ENCODE results near the gene AUNIP.
A peak's percentile ranks its signal among the peaks of the same experiment; 100 is the strongest.

AUNIP gene

DNA sequence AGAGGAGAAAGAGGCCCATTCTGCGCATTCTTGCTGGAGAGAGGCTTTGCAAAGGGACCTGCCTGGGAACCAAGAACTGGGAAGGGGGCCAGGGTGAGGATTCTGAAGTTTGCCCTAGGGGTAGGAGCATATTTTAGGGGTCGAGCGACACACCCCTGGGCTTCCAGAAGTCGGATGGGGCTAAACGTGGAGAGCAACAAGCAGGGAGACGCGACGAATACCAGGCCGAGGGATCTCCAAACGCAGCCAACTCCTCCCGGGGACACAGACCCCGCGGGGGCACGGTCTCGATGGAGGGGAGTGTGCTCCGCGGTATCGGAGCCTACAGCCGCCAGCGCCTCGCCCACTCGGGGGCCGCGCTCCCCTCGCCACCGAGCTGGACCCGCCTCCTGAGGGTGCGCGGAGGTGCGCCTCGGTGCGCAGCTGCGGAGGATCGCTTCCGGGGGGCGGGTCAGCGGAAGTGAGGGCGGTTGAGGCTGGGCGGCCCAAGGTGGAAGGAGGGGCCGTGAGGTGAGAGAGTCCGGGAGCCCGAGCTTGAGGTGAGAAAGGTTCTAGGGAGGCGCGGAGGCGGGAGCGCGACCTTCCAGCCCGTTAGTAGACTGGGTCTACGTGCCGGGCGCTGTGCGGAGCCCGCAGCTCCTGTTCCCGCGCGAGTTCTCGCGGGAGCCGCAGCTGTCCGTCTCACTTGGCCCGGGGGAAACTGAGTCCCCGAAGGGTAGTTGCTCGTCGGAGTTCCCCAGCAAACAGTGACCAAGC lies 39.6 kb downstream of the AUNIP start, which contains the start of gene MTFR1L:
TSS of gene MTFR1L (plus strand) at position 464 of the 756 bp plus-strand sequence. CDS start 3,151 bp downstream, outside the sequence.
- Histone ChIP-seq H3K9me2 (replicated peaks; ENCODE audit: insufficient read depth, low read length) (no peaks in the 10 kb centered on the region), H3K9me3 (ENCODE audit: insufficient read depth, low read length) (no peaks in the 10 kb centered on the region), H4K20me1 (ENCODE audit: low read depth, low read length) (no peaks in the 10 kb centered on the region), H3K4me2 (ENCODE audit: low read depth, low read length, poor library complexity, severe bottlenecking) (peak within 1 kb of the TSS; percentile 62), H3K4me3 (ENCODE audit: insufficient read depth, low read length, poor library complexity, severe bottlenecking) (peak within 1 kb of the TSS; percentile 80), H3K36me3 (ENCODE audit: low read length) (no peaks in the 10 kb centered on the region), H3K27me3 (ENCODE audit: low read length) (no peaks in the 10 kb centered on the region), H2AFZ (ENCODE audit: low read depth, low read length, severe bottlenecking) (peak within 1 kb of the TSS; percentile 81), H3F3A (ENCODE audit: insufficient read depth) (peaks cover 8% of the 10 kb centered on the region; the same call in 1 of the 2 replicates), H3K27ac (ENCODE audit: low read depth, low read length) (peak within 1 kb of the TSS; percentile 78), H3K9ac (ENCODE audit: low read length) (peak within 1 kb of the TSS; percentile 89), H3K79me2 (ENCODE audit: insufficient read depth, low read length) (0 out of 2 replicates have a peak, but pooled peaks cover 6% of the 10 kb centered on the region)
- TF ChIP-seq, protein P1, sequence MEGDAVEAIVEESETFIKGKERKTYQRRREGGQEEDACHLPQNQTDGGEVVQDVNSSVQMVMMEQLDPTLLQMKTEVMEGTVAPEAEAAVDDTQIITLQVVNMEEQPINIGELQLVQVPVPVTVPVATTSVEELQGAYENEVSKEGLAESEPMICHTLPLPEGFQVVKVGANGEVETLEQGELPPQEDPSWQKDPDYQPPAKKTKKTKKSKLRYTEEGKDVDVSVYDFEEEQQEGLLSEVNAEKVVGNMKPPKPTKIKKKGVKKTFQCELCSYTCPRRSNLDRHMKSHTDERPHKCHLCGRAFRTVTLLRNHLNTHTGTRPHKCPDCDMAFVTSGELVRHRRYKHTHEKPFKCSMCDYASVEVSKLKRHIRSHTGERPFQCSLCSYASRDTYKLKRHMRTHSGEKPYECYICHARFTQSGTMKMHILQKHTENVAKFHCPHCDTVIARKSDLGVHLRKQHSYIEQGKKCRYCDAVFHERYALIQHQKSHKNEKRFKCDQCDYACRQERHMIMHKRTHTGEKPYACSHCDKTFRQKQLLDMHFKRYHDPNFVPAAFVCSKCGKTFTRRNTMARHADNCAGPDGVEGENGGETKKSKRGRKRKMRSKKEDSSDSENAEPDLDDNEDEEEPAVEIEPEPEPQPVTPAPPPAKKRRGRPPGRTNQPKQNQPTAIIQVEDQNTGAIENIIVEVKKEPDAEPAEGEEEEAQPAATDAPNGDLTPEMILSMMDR (IDR thresholded peaks at IDR 0.05; ENCODE audit: insufficient read depth, low read length, poor library complexity, severe bottlenecking) = no peak
- no peak for TF ChIP-seq EZH2phosphoT487 (conservative IDR thresholded peaks at IDR 0.05; ENCODE audit: low read length)

DNA sequence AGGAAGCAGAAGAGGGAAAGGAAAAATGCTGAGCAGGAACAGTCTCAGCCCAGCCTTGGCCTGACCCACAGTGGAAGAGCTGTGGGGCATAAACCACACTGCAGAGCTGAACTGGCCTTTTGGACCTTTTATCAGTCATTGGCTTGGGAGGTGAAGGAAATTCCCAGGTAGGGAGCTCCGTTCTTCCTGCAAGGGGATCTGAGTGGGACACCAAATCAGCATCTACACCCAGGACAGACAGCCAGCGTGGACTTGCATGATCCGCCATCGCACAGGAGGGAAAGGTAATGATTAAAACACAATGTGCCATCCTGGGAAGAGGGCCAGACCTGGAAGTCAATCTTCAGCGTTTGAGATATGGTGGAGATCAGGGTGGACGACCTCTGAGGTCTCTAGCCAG lies 40.7 kb downstream of the AUNIP start:
- no peaks in the 10 kb centered on the region for H3K27me3 ChIP-seq (ENCODE audit: low read length)
- H3K9me3 ChIP-seq (ENCODE audit: insufficient read depth, low read length) = no peaks in the 10 kb centered on the region
- TF ChIP-seq EZH2phosphoT487 (conservative IDR thresholded peaks at IDR 0.05; ENCODE audit: low read length) = no peak
- TF ChIP-seq, protein P1 (IDR thresholded peaks at IDR 0.05; ENCODE audit: insufficient read depth, low read length, poor library complexity, severe bottlenecking) = no peak
- peak overlapping the region; percentile 62 for H3K4me2 ChIP-seq (ENCODE audit: low read depth, low read length, poor library complexity, severe bottlenecking)
- no peak overlapping the region for H3K27ac ChIP-seq (ENCODE audit: low read depth, low read length)
- H3F3A ChIP-seq (ENCODE audit: insufficient read depth) = peaks cover 8% of the 10 kb centered on the region; the same call in 1 of the 2 replicates
- H3K36me3 ChIP-seq (ENCODE audit: low read length) = no peaks in the 10 kb centered on the region
- 0 out of 2 replicates have a peak, but pooled peaks cover 6% of the 10 kb centered on the region for H3K79me2 ChIP-seq (ENCODE audit: insufficient read depth, low read length)
- H4K20me1 ChIP-seq (ENCODE audit: low read depth, low read length) = no peaks in the 10 kb centered on the region
- H3K9ac ChIP-seq (ENCODE audit: low read length) = no peak overlapping the region
- H2AFZ ChIP-seq (ENCODE audit: low read depth, low read length, severe bottlenecking) = no peak overlapping the region
- H3K9me2 ChIP-seq (replicated peaks; ENCODE audit: insufficient read depth, low read length) = no peaks in the 10 kb centered on the region
- H3K4me3 ChIP-seq (ENCODE audit: insufficient read depth, low read length, poor library complexity, severe bottlenecking) = no peak overlapping the region

DNA sequence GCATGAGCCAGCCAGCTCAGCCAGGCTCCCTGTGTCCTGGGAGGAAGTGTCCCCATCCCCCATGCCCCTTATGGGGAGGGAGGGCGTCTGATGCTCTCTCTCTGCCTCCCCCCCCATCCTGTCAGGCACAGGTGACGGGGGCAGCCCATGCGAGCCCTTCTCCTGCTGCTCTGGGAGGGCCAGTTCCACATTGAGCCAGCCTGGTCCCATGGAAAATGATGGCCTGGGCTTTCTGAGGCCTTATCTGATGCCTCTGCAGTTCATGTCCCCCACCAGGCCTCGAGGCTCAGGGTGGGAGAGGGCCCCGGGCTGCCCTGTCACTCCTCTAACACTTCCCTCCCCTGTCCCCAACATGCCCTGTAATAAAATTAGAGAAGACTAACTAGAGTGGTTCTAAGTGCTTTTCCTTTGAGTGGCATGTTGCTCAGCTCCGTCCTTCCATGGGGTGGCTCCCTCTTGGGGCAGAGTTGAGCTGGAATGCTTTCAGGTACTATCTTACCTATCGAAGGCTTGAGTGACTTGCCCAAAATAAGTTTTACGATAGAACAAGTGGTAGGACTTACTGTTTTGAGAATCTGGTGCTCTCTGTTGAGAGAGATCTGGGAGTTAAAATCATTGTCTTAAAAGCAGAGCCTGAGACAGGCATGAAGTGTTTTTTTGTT lies 41.3 kb downstream of the AUNIP start:
- H2AFZ ChIP-seq (ENCODE audit: low read depth, low read length, severe bottlenecking) = no peak overlapping the region
- no peak overlapping the region for H3K4me3 ChIP-seq (ENCODE audit: insufficient read depth, low read length, poor library complexity, severe bottlenecking)
- H3K36me3 ChIP-seq (ENCODE audit: low read length) = no peaks in the 10 kb centered on the region
- no peak overlapping the region for H3K9ac ChIP-seq (ENCODE audit: low read length)
- 0 out of 2 replicates have a peak, but pooled peaks cover 6% of the 10 kb centered on the region for H3K79me2 ChIP-seq (ENCODE audit: insufficient read depth, low read length)
- no peak overlapping the region for H3K4me2 ChIP-seq (ENCODE audit: low read depth, low read length, poor library complexity, severe bottlenecking)
- H3K9me3 ChIP-seq (ENCODE audit: insufficient read depth, low read length) = no peaks in the 10 kb centered on the region
- H3F3A ChIP-seq (ENCODE audit: insufficient read depth) = peaks cover 8% of the 10 kb centered on the region; the same call in 1 of the 2 replicates
- H3K9me2 ChIP-seq (replicated peaks; ENCODE audit: insufficient read depth, low read length) = no peaks in the 10 kb centered on the region
- no peaks in the 10 kb centered on the region for H4K20me1 ChIP-seq (ENCODE audit: low read depth, low read length)
- H3K27me3 ChIP-seq (ENCODE audit: low read length) = no peaks in the 10 kb centered on the region
- TF ChIP-seq, protein P1 (IDR thresholded peaks at IDR 0.05; ENCODE audit: insufficient read depth, low read length, poor library complexity, severe bottlenecking) = no peak
- no peak for TF ChIP-seq EZH2phosphoT487 (conservative IDR thresholded peaks at IDR 0.05; ENCODE audit: low read length)
- no peak overlapping the region for H3K27ac ChIP-seq (ENCODE audit: low read depth, low read length)
